DMS79 (cell line): ENCODE data around the gene PHYKPL.

Source experiments
- DNase-seq: peaks from one replicate; lab custom pipeline; 2025; lab: John Stamatoyannopoulos, UW

The PHYKPL gene

GRCh38 chr5:178222292-178222691, 10.3 kb downstream of the PHYKPL start:
- no peak for DNase-seq

GRCh38 chr5:178221853-178222252, 10.7 kb downstream of the PHYKPL start:
- no peak for DNase-seq

- DNase-seq, result no peak
These were observed 11.3 kb downstream of the PHYKPL start for GRCh38 chr5:178221282-178221681.

- no peak for DNase-seq
These were observed 13.8 kb downstream of the PHYKPL start for GRCh38 chr5:178218827-178219226.

- no peak for DNase-seq
These were observed 14.3 kb downstream of the PHYKPL start for GRCh38 chr5:178218237-178218776.

- no peak for DNase-seq
These were observed 15.8 kb downstream of the PHYKPL start for GRCh38 chr5:178216779-178217178.

GRCh38 chr5:178216088-178216534, 16.5 kb downstream of the PHYKPL start:
- DNase-seq, result no peak

GRCh38 chr5:178215280-178216002, 17.2 kb downstream of the PHYKPL start:
- DNase-seq, result no peak

GRCh38 chr5:178214160-178214803, 18.3 kb downstream of the PHYKPL start:
- no peak for DNase-seq

- no peak for DNase-seq
These were observed 18.9 kb downstream of the PHYKPL start for GRCh38 chr5:178213748-178214151.

- no peak for DNase-seq
These were observed 19.6 kb downstream of the PHYKPL start for GRCh38 chr5:178213003-178213461.

- DNase-seq, result no peak
These were observed 20.2 kb downstream of the PHYKPL start for GRCh38 chr5:178212241-178213002.

- DNase-seq, result no peak
These were observed 21.2 kb downstream of the PHYKPL start for GRCh38 chr5:178211095-178212048.

- DNase-seq, result no peak
These were observed 21.9 kb downstream of the PHYKPL start for GRCh38 chr5:178210686-178211085.

- no peak for DNase-seq
These were observed 22.5 kb downstream of the PHYKPL start for GRCh38 chr5:178210073-178210535.

- no peak for DNase-seq
These were observed 23.1 kb downstream of the PHYKPL start for GRCh38 chr5:178209334-178210072.

GRCh38 chr5:178208540-178209227, 23.9 kb downstream of the PHYKPL start:
- no peak for DNase-seq

- no peak for DNase-seq
These were observed 24.7 kb downstream of the PHYKPL start for GRCh38 chr5:178207917-178208280.

GRCh38 chr5:178207183-178207916, 25.3 kb downstream of the PHYKPL start:
- no peak for DNase-seq
